GM19238 (cell line): ENCODE measurements around the gene CDKAL1.
"Not testable (repeated sequence)": the region's sequence is repeated elsewhere in the genome, so short reads cannot be mapped to it uniquely, and the experiment has no call there.

Source experiments
- DNase-seq: peaks from one replicate; pipeline ENCODE4 v3.0.0; 2011; ENCODE audit warnings: low spot score; ENCODE audit not compliant: insufficient read length

The CDKAL1 gene

GRCh38 chr6:20706939-20707485, 172.8 kb downstream of the CDKAL1 start:
- DNase-seq = no peak

- no peak for DNase-seq
Observed at GRCh38 chr6:20707870-20708269, 173.6 kb downstream of the CDKAL1 start.

DNA sequence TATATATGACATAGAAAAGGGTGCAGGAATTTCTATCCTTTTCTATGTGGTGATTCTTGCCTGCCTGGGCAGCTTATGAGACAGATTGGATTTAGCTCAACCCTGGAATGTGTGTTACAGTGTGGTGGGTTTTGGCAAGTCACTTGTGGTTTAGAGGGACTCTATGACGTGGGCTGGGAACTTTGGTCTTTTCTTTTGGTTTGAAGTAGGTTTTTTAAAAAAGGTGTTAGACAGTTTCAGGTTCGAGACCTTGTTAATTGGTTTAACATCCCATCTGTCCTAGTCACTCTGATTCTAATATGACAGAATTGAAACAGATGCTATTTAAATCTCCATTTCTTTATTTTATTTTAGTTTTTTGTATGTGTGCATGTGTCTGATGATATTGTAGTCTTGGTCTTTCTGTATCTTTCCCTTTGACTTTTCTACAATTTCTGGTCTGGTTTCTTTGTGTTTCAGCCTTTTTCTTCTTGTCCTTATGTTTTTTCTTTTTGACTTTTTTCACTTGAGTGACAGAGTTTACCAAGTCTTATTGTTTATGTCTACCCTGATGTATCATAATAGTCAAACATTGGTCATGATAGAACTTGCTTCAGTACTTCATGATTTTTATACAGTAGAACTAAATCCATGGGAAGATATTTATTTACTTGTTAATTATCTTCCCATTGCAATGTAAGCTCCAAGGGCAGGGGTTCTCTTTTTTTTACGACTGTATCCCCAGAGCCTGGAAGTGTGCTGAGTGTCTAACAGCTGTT, 174.3 kb downstream of the CDKAL1 start:
- DNase-seq = no peak

- DNase-seq = no peak
Observed at GRCh38 chr6:20709451-20709850, 175.2 kb downstream of the CDKAL1 start.

DNA sequence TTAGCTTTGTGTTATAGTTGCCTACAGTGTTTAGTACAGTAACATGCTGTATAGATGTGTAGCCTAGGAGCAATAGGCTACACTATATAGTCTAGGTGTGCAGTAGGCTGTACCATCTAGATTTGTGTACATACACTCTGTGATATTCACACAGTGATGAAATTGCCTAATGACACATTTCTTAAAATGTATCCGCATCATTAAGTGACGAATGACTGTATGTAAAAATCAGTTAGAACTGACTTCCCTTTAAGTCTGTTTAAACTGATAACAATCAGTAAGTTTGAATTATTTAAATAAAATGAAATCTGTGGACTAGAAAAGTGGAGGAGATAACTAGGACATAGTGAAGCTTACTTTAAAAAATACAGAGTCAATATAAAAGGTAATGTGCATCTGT, 176.1 kb downstream of the CDKAL1 start:
- no peak for DNase-seq

- DNase-seq = no peak
Observed at GRCh38 chr6:20711518-20711917, 177.3 kb downstream of the CDKAL1 start.

GRCh38 chr6:20712011-20712410, 177.8 kb downstream of the CDKAL1 start:
- DNase-seq = no peak

GRCh38 chr6:20715135-20715806, 181.0 kb downstream of the CDKAL1 start:
- no peak for DNase-seq

DNA sequence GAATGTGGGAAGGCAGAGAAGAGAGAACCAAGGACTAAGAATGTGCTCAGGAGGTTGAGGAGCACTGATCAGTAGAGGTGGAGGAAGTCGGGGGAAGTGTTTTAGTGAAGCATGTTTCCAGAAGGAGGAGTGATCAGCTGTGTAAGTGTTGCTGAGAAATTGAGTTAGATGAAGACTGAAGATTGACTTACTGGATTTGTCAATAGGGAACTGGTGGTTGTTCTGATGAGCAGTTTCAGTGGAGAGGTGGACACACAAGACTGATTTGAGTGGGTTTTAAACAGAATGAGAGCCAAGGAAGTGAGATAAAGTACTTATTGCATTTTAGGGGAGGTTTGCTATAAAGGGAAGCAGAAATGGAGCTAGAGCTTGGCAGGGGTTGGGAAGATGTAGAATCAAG, 182.6 kb downstream of the CDKAL1 start:
- no peak for DNase-seq

- no peak for DNase-seq
Observed at GRCh38 chr6:20717743-20718142, 183.5 kb downstream of the CDKAL1 start.

- DNase-seq = no peak
Observed at GRCh38 chr6:20718705-20719653, 184.7 kb downstream of the CDKAL1 start.

- no peak for DNase-seq
Observed at GRCh38 chr6:20719980-20720379, 185.7 kb downstream of the CDKAL1 start.

DNA sequence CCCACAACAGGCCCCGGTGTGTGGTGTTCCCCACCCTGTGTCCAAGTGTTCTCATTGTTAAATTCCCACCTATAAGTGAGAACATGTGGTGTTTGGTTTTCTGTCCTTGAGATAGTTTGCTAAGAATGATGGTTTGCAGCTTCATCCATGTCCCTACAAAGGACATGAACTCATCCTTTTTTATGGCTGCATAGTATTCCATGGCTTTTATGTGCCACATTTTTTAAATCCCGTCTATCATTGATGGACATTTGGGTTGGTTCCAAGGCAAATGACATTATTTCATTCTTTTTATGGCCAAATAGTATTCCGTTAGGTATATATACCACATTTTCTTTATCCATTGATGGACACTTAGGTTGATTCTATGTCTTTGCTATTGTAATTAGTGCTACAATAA, 186.9 kb downstream of the CDKAL1 start:
- DNase-seq = not testable (repeated sequence)

DNA sequence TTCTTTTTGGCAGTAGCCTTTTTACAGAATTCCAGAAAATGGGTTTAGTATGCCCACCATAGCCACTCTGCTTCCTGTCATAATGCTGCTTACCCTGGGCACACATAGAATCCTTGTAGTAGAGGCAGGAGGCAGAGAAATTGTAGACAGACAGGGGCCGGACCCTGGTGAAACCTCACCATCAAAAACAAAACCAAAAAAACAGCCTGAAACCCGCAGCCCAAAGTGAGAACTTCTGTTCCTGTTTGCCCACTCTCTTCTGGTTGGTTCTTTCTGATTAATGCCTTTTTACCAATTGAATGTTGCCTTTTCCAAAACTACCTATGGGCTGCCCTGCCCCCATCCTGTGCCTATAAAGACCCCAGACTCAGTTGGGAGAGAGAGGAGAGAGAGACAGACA, 188.2 kb downstream of the CDKAL1 start:
- no peak for DNase-seq

- DNase-seq = no peak
Observed at GRCh38 chr6:20723236-20723635, 189.0 kb downstream of the CDKAL1 start.

DNA sequence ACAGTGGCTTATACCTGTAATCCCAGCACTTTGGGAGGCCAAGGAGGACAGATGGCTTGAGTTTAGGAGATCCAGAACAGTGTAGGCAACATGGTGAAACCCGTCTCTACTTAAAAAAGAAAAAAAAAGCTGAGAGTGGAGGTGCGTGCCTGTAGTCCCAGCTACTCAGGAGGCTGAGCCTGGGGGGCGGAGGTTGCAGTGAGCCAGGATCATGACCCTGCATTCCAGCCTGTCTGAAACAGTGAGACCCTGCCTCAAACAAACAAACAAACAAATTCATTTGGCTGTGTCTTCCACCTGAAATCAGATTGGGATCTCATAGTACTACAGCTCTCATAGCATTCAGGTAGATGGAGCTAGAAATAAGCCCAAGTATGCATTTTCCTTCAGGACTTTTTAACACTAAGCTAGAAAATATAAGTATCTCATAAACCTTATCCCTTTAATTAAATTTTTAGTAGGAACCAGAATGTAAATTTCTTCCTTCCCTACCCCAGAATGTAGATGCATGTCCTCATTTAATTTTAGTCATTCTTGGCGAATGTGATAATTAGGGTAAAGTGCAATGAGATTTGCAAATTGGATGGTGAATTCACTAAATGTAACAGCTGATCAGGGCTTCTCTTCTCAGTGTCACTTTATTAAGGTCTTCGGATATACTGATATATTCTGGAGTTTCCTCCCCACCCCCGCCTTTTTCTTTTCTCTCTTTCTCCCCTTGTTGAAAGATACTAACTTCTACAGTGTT, 190.4 kb downstream of the CDKAL1 start:
- no peak for DNase-seq

- not testable (repeated sequence) for DNase-seq
Observed at GRCh38 chr6:20725235-20725634, 191.0 kb downstream of the CDKAL1 start.

DNA sequence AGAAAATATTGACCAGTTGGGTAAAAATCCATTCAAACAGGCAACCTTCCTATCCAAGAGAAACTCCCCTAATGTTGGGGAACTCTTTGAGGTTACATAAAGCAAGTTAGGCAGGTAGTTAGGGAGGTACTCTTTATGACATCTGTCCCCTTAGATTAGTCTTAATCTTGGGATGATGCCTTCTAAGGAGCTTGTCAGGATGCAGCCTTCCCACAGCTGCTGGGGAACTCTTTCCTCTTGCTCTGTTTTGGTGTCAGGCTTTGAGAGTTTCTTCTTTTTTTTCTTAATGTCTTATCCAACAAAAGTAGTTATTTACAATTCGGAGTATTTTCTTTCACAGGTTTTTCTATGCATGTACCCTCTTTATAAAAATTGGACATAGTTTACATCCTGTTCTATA, 194.8 kb downstream of the CDKAL1 start:
- no peak for DNase-seq

DNA sequence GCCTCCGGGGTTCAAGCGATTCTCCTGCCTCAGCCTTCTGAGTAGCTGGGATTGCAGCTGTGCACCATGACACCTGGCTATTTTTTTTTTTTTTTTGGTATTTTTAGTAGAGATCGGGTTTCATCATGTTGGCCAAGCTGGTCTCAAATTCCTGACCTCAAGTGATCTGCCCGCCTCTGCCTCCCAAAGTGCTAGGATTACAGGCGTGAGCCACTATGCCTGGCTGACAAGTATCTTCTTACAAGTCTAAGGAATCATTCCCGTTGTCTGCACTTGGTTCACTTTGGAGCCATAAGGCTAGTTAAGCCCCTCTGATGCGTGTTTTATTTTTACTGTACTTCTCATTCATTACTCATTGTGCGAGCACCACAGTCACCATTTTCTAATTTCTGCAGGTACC, 198.1 kb downstream of the CDKAL1 start:
- DNase-seq = not testable (repeated sequence)

DNA sequence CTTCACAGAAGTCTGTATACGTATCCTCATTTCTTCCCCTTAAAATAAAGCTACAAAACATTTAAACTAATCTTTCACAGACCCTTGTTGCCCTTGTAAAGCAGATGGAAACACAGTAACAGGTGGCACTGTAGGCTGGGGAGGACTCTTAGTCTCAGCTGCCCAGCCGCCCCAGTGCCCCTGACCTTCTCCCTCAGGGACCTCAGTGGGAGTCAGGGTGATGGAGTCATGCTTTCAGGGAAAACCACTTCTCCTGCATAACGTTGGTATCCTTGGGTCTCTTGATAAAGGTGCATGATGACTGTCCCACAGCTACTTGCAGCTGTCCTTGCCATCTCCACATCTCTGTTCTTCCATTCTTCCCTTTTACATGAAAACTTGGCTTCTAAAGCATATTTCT, 198.6 kb downstream of the CDKAL1 start:
- no peak for DNase-seq

DNA sequence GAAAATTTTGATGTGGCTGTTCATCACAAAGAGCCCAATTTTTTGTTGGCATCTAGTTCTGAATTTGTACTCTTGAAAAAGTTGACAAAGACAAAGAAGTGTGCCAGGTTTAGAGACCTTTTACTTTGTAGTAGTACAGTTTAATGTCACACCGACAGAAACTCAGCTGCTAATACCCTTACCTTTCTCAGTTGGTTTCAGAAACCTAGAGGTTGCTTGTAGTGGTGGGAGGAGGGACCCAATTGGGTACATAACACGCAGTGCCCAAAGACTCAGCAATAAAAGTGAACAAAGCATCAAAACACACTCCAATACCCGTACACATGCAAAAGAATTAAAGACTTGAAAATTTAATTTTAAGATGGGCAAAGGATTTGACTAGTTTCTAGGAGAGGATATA, 203.7 kb downstream of the CDKAL1 start:
- DNase-seq = no peak
